Transverse colon (tissue), 4 donors: ENCODE data around the gene HMCN1. TPM values are rescaled to one million over a fixed set of nuclear protein-coding genes. Genes with fewer than 3 reads are reported as not detected.

Source experiments
- DNase-seq: peaks from one replicate; pipeline ENCODE4 v3.0.0-alpha.2; 2019
- H3K27ac ChIP-seq, 4 donors: fragments of 200-600 bp; sonication (generic); 2 replicates each; pipeline ENCODE4 v1.5.1; 2016 to 2018; ENCODE audit warnings: inconsistent platforms in 4 of 4
- H3K27me3 ChIP-seq: fragments of 200-600 bp; sonication (generic); 2 replicates; pipeline ENCODE4 v1.5.1; 2017; ENCODE audit warnings: inconsistent platforms
- H3K36me3 ChIP-seq, 4 donors: fragments of 200-600 bp; sonication (generic); 2 replicates each; pipeline ENCODE4 v1.5.1; 2017 to 2019; ENCODE audit warnings: inconsistent platforms in 4 of 4
- H3K4me1 ChIP-seq, 4 donors: fragments of 200-600 bp; sonication (generic); 2 replicates each; pipeline ENCODE4 v1.5.1; 2017 to 2020; ENCODE audit warnings: inconsistent platforms in 4 of 4
- H3K4me3 ChIP-seq, 4 donors: fragments of 200-600 bp; sonication (generic); 1 replicate in 1 of 4; 2 replicates in 3 of 4; pipeline versions ENCODE4 v1.5.1 to v1.6.1; 2017 to 2019; ENCODE audit warnings: inconsistent platforms in 4 of 4
- H3K9me3 ChIP-seq, 2 donors: fragments of 200-600 bp; sonication (generic); 2 replicates each; pipeline ENCODE4 v1.5.1; 2017 to 2019; ENCODE audit warnings: inconsistent platforms in 2 of 2
- CTCF ChIP-seq, 5 experiments: fragments of 200-600 bp in 3 of 5; fragments of 450-650 bp in 2 of 5; sonication (generic) in 3 of 5; IDR thresholded peaks; 1 replicate in 2 of 5; 2 replicates in 3 of 5; pipeline ENCODE4 v1.5.1; 2016 to 2017; ENCODE audit warnings: antibody characterized with exemption in 5 of 5, inconsistent platforms in 3 of 5, mild to moderate bottlenecking in 2 of 5, moderate library complexity in 1 of 5
- EP300 ChIP-seq: sonication (generic); formaldehyde crosslinking; IDR thresholded peaks from one replicate; pipeline ENCODE4 v1.6.1; 2017; ENCODE audit warnings: antibody characterized with exemption, low read depth
- POLR2A ChIP-seq: fragments of 450-650 bp; IDR thresholded peaks from one replicate; pipeline ENCODE4 v1.6.1; 2016; ENCODE audit warnings: antibody characterized with exemption, mild to moderate bottlenecking, moderate library complexity
- POLR2AphosphoS5 ChIP-seq, 3 donors: sonication (generic); formaldehyde crosslinking; IDR thresholded peaks; one replicate each; pipeline ENCODE4 v1.6.1; 2016; ENCODE audit warnings: antibody characterized with exemption in 3 of 3
- WGBS, 2 donors: methylation state at CpG; one replicate each; pipeline ENCODE4 v1.1.5; 2018; ENCODE audit warnings: low coverage in 1 of 2; 5-methylcytosine and 5-hydroxymethylcytosine counted together
- in situ Hi-C, 4 donors: fragments of 200-750 bp; cut with MboI; loops; one replicate each; pipeline versions ENCODE4 v1.15.0 to v1.15.1; 2017; ENCODE audit warnings: low sequenced_read_pairs in 3 of 4, low pct_ligation_motif_present in 1 of 4, low pct_unique_long_range_greater_than_20kb in 1 of 4
- intact Hi-C: fragments of 100-400 bp; cut with DNase I; formaldehyde crosslinking; loops from one replicate; pipeline ENCODE4 v1.15.1; 2023; ENCODE audit warnings: low total_unique reads
- total RNA-seq, 4 donors: library from RNA; depleted of rRNA; stranded (reverse); fragments of >200 nt; gene quantifications; one replicate each; pipeline ENCODE4 v1.1.0, GENCODE V29; 2016

HMCN1 gene
- total RNA-seq, 4 donors from 2014 or later = 1.1 to 2.7 (median 2.1) TPM

DNA sequence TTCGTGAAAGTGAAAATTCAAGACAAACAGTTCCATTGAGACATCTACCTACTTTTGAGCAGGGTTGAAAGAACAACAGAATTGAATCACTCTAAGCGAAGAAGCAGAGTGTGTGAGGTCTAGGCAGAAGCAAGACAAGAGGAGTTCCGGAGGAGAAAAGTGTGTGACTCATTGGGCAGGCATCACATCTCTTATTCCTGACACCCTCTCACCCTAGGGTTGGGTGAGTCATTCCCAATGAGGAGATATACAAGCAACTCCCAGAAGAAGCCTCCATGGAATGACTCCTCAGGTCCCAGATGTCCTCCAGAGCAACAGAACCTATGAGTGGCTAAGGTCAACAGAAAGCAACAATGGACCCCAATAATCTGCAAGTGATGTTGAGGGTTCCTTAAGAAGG lies 502.7 kb downstream of the HMCN1 start:
- WGBS, 2 donors = 76 to 90% methylated on average over 3 of the region's 3 CpGs
- H3K9me3 ChIP-seq = no peaks in the 10 kb centered on the region
- in situ Hi-C loops (no loop called here), intact Hi-C loops (no loop called here)
- TF ChIP-seq EP300 (no peak), CTCF (IDR thresholded peaks at IDR 0.05) (no peak), POLR2A (no peak), POLR2AphosphoS5 (IDR thresholded peaks at IDR 0.05) (no peak)
- no peaks in the 10 kb centered on the region for H3K27me3 ChIP-seq
- H3K27ac ChIP-seq = no peak overlapping the region
- DNase-seq = no peak
- H3K36me3 ChIP-seq = no peaks in the 10 kb centered on the region
- no peak overlapping the region for H3K4me3 ChIP-seq
- no peaks in the 10 kb centered on the region for H3K4me1 ChIP-seq

- TF ChIP-seq POLR2A (no peak), EP300 (no peak), CTCF (IDR thresholded peaks at IDR 0.05) (no peak), POLR2AphosphoS5 (IDR thresholded peaks at IDR 0.05) (no peak)
- no peak for DNase-seq
- Histone ChIP-seq H3K4me3 (no peak overlapping the region), H3K9me3 (no peaks in the 10 kb centered on the region), H3K27ac (no peak overlapping the region), H3K27me3 (no peaks in the 10 kb centered on the region), H3K36me3 (no peaks in the 10 kb centered on the region), H3K4me1 (no peaks in the 10 kb centered on the region)
- in situ Hi-C loops (no loop called here), intact Hi-C loops (no loop called here)
Observed at GRCh38 chr1:186239171-186239570, 505.0 kb downstream of the HMCN1 start.

GRCh38 chr1:186240436-186240835 lies 506.2 kb downstream of the HMCN1 start:
- WGBS, 2 donors = 100% methylated on average over 1 of the region's 1 CpG
- no peak for TF ChIP-seq EP300
- Histone ChIP-seq H3K9me3 (no peaks in the 10 kb centered on the region), H3K27me3 (no peaks in the 10 kb centered on the region), H3K4me3 (no peak overlapping the region), H3K27ac (no peak overlapping the region), H3K4me1 (no peaks in the 10 kb centered on the region), H3K36me3 (no peaks in the 10 kb centered on the region)
- intact Hi-C loops = no loop called here
- in situ Hi-C loops = no loop called here
- DNase-seq = no peak
